Ureter (tissue), 1 donor: ENCODE results near the gene TMEM120B. TPM values are rescaled to one million over a fixed set of nuclear protein-coding genes. Genes with fewer than 3 reads are reported as not detected.
"Not testable (repeated sequence)": the region's sequence is repeated elsewhere in the genome, so short reads cannot be mapped to it uniquely, and the experiment has no call there.

Source experiments
- DNase-seq: peaks from one replicate; pipeline ENCODE4 v3.0.0-alpha.2; 2020; ENCODE audit warnings: low spot score
- total RNA-seq: library from RNA; stranded (reverse); gene quantifications from one replicate; pipeline ENCODE4 v1.2.4, GENCODE V29; 2023
- donor health status: DM: yes; HTN: yes; CAD: no.

The TMEM120B gene
- total RNA-seq, 1 donor from 2014 or later: 16.7 TPM

GRCh38 chr12:121745545-121745944, 33.0 kb downstream of the TMEM120B start:
- not testable (repeated sequence) for DNase-seq

GRCh38 chr12:121748218-121748570, 35.6 kb downstream of the TMEM120B start:
- DNase-seq: no peak

- DNase-seq: no peak
Observed at GRCh38 chr12:121748571-121749265, 36.2 kb downstream of the TMEM120B start.

GRCh38 chr12:121749267-121749666, 36.7 kb downstream of the TMEM120B start:
- DNase-seq: no peak

- DNase-seq: no peak
Observed at GRCh38 chr12:121750507-121750955, 38.0 kb downstream of the TMEM120B start.

GRCh38 chr12:121751034-121751433, 38.5 kb downstream of the TMEM120B start:
- no peak for DNase-seq

- no peak for DNase-seq
Observed at GRCh38 chr12:121751749-121752351, 39.3 kb downstream of the TMEM120B start.

- DNase-seq: no peak
Observed at GRCh38 chr12:121753844-121754264, 41.3 kb downstream of the TMEM120B start.

- DNase-seq: no peak
Observed at GRCh38 chr12:121754836-121755235, 42.3 kb downstream of the TMEM120B start.

- DNase-seq: no peak
Observed at GRCh38 chr12:121755591-121755990, 43.0 kb downstream of the TMEM120B start.

GRCh38 chr12:121758536-121758935, 46.0 kb downstream of the TMEM120B start:
- DNase-seq: not testable (repeated sequence)

GRCh38 chr12:121762269-121762668, 49.7 kb downstream of the TMEM120B start:
- no peak for DNase-seq

GRCh38 chr12:121764808-121765207, 52.3 kb downstream of the TMEM120B start:
- no peak for DNase-seq

GRCh38 chr12:121765573-121765972, 53.0 kb downstream of the TMEM120B start:
- DNase-seq: no peak

GRCh38 chr12:121766290-121767039, 53.9 kb downstream of the TMEM120B start:
- no peak for DNase-seq

- no peak for DNase-seq
Observed at GRCh38 chr12:121767525-121768016, 55.0 kb downstream of the TMEM120B start.

GRCh38 chr12:121769297-121769830, 56.8 kb downstream of the TMEM120B start:
- DNase-seq: no peak

- DNase-seq: no peak
Observed at GRCh38 chr12:121769831-121770301, 57.3 kb downstream of the TMEM120B start.

GRCh38 chr12:121770388-121770787, 57.8 kb downstream of the TMEM120B start:
- DNase-seq: no peak

- no peak for DNase-seq
Observed at GRCh38 chr12:121770813-121771625, 58.5 kb downstream of the TMEM120B start.
